GM10248 (cell line): Measurements from ENCODE around the gene ZMYND15.
"Not testable (repeated sequence)": the region's sequence is repeated elsewhere in the genome, so short reads cannot be mapped to it uniquely, and the experiment has no call there.

Experiments used
- CTCF ChIA-PET: fragments of 300-600 bp; sonication (Branson Sonifier 250); formaldehyde crosslinking; extraction: SDS; loops from one replicate; lab custom pipeline; 2021; ENCODE audit warnings: antibody characterized with exemption; lab: Yijun Ruan, JAX
- POLR2A ChIA-PET: fragments of 350-650 bp; sonication (Branson Sonifier 250); formaldehyde crosslinking; extraction: SDS; loops from one replicate; lab custom pipeline; 2020; ENCODE audit warnings: antibody characterized with exemption; lab: Yijun Ruan, JAX
- DNase-seq: peaks from one replicate; pipeline ENCODE4 v3.0.0; 2012; ENCODE audit errors: extremely low spot score
- CTCF ChIP-seq: IDR thresholded peaks from 2 replicates; pipeline ENCODE4 v1.5.1; 2012; ENCODE audit warnings: mild to moderate bottlenecking, low read depth; ENCODE audit errors: extremely low read depth, missing control alignments, control extremely low read depth

The ZMYND15 gene

DNA sequence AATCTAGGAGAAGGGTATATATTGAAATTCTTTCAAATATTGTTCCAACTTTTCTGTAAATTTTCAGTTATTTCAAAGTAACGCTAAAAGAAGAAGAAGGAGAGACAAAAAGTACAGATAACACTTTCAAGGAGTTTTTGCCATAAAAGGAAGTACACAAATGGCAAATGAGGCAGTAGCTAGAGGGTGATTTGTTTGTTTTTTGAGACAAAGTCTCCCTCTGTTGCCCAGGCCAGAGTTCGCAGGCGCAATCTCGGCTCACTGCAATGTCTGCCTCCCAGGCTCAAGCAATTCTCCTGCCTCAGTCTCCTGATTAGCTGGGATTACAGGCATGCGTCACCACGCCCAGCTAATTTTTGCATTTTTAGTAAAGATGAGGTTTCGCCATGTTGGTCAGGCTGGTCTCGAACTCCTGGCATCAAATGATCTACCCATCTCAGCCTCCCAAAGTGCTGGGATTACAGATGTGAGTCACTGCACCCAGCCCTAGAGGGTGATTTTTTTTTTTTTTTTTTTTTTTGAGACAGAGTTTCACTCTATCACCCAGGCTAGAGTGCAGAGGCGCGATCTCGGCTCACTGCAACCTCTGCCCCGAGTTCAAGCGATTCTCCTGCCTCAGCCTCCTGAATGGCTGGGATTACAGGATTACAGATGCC lies 40.1 kb upstream of the ZMYND15 start:
- DNase-seq: not testable (repeated sequence)
- CTCF ChIA-PET: interaction anchor here (1.1 to 1.5 kb wide), 3 partner anchors 9 to 133 kb away, joined by 3 read pairs; no protein-coding TSS in a partner anchor
- POLR2A ChIA-PET: interaction anchor here (0.6 to 0.7 kb wide), 2 partner anchors 201 to 255 kb away, joined by 3 to 4 read pairs; no protein-coding TSS in a partner anchor
- peak; percentile 2 for TF ChIP-seq CTCF

DNA sequence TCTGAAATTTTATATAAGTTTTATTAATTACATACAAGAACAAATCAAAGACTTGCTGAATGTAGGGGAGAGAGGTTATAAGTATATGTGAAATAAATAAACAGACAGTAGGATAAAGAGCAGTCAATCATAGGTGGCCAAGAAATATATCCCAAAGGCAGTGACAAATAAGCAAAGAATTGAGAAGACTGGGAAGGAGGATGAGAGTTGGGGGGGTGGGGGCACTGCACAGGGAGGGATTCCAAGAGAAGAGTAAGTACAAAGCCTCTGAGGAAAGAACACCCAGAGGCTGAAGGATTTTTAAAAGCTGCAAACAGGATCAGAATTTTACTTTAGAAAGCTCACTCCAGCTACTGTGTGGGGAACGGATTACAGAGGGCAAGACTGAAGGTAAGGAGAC lies 38.5 kb upstream of the ZMYND15 start:
- no peak for TF ChIP-seq CTCF

GRCh38 chr17:4703330-4703691 lies 36.3 kb upstream of the ZMYND15 start:
- POLR2A ChIA-PET: no interaction called here

More for the DNA sequence above, 38.5 kb upstream of the ZMYND15 start:
- DNase-seq: no peak
- CTCF ChIA-PET: interaction anchor here (1.1 kb wide), 2 partner anchors 9 to 10 kb away, joined by 4 read pairs; partner anchors contain the start of gene ARRB2
- POLR2A ChIA-PET: no interaction called here

GRCh38 chr17:4704574-4704907 lies 35.1 kb upstream of the ZMYND15 start:
- POLR2A ChIA-PET, DNase-seq: not testable (repeated sequence)
- CTCF ChIA-PET: interaction anchor here (1.2 kb wide), 1 partner anchor 138 kb away, joined by 4 read pairs; no protein-coding TSS in a partner anchor

More at GRCh38 chr17:4703330-4703691, 36.3 kb upstream of the ZMYND15 start:
- CTCF ChIA-PET: interaction anchor here (0.8 to 1.5 kb wide), 5 partner anchors 22 to 200 kb away, joined by 3 to 5 read pairs (median 3); partner anchors contain the start of gene CHRNE
- no peak for DNase-seq
- no peak for TF ChIP-seq CTCF

- CTCF ChIA-PET: interaction anchor here (1.2 kb wide), 1 partner anchor 138 kb away, joined by 4 read pairs; no protein-coding TSS in a partner anchor
- TF ChIP-seq CTCF: no peak
- POLR2A ChIA-PET: no interaction called here
- DNase-seq: no peak
Observed at GRCh38 chr17:4704991-4705390, 34.6 kb upstream of the ZMYND15 start.

GRCh38 chr17:4706121-4706520 lies 33.5 kb upstream of the ZMYND15 start:
- DNase-seq: no peak
- ChIA-PET CTCF (interaction anchor here (1.5 kb wide), 1 partner anchor 183 kb away, joined by 3 read pairs; no protein-coding TSS in a partner anchor), POLR2A (interaction anchor here (0.5 kb wide), 1 partner anchor 279 kb away, joined by 4 read pairs; no protein-coding TSS in a partner anchor)
- no peak for TF ChIP-seq CTCF

GRCh38 chr17:4708436-4708835 lies 31.2 kb upstream of the ZMYND15 start:
- ChIA-PET POLR2A (no interaction called here), CTCF (interaction anchor here (1.3 to 1.6 kb wide), 3 partner anchors 10 to 193 kb away, joined by 3 to 5 read pairs (median 4); no protein-coding TSS in a partner anchor)
- no peak for TF ChIP-seq CTCF
- DNase-seq: no peak
